ENCODE results near the gene PRR14L.

DNA sequence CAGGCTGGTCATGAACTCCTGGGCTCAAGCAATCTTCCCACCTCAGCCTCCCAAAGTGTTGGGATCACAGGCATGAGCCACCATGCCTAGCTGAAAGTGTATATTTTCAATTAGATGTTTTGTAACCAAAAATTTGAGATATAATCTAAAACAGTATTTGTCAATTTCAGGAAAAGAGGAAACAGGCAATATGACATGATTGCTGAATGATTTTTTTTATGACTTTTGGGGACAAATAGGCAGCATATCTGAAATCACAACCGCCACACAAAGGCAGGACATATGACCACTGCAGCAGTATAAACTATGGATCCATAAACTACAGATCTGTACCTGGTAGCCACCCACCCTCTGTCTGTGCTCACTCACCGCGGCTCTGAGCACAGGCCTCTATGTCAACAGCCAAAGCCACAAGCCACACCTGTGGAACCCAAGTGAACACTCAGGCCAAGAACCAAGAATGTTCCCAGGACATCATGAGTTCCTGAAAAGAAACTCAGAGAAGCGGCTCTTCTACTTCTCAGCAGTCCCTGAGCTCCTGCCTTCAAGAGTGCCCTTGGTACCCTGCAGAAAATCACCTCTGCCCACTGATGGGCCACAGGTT lies 110.4 kb downstream of the PRR14L start:
- no peak for TF ChIP-seq POLR2A (IDR thresholded peaks at IDR 0.05; ENCODE audit: low read depth, low read length)
- TF ChIP-seq, protein P1, sequence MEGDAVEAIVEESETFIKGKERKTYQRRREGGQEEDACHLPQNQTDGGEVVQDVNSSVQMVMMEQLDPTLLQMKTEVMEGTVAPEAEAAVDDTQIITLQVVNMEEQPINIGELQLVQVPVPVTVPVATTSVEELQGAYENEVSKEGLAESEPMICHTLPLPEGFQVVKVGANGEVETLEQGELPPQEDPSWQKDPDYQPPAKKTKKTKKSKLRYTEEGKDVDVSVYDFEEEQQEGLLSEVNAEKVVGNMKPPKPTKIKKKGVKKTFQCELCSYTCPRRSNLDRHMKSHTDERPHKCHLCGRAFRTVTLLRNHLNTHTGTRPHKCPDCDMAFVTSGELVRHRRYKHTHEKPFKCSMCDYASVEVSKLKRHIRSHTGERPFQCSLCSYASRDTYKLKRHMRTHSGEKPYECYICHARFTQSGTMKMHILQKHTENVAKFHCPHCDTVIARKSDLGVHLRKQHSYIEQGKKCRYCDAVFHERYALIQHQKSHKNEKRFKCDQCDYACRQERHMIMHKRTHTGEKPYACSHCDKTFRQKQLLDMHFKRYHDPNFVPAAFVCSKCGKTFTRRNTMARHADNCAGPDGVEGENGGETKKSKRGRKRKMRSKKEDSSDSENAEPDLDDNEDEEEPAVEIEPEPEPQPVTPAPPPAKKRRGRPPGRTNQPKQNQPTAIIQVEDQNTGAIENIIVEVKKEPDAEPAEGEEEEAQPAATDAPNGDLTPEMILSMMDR (IDR thresholded peaks at IDR 0.05; ENCODE audit: extremely low read depth in 1 of 2, insufficient read depth in 1 of 2, low read depth in 1 of 2, low read length in 2 of 2), result no peak
- TF ChIP-seq GATA2 (IDR thresholded peaks at IDR 0.05; ENCODE audit: insufficient read depth, insufficient read length, low read depth, low read length), result no peak
- no peak for TF ChIP-seq EZH2 (IDR thresholded peaks at IDR 0.05; ENCODE audit: borderline replicate concordance, low read depth, low read length, severe bottlenecking)
- TF ChIP-seq, protein P2, sequence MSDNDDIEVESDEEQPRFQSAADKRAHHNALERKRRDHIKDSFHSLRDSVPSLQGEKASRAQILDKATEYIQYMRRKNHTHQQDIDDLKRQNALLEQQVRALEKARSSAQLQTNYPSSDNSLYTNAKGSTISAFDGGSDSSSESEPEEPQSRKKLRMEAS (IDR thresholded peaks at IDR 0.05; ENCODE audit: insufficient read depth, insufficient read length), result no peak
- TF ChIP-seq MYC (IDR thresholded peaks at IDR 0.05; ENCODE audit: low read depth, low read length), result no peak
- no peak for TF ChIP-seq JUN (IDR thresholded peaks at IDR 0.05; ENCODE audit: borderline replicate concordance, insufficient read depth, insufficient read length, low read depth)
- TF ChIP-seq POLR2AphosphoS5 (IDR thresholded peaks at IDR 0.05; ENCODE audit: insufficient read depth, low read depth, low read length), result no peak

All from endothelial cell of umbilical vein (primary cell).